Measurements from ENCODE around the gene SLC30A3. TPM values are rescaled to one million over a fixed set of nuclear protein-coding genes. Genes with fewer than 3 reads are reported as not detected.
A peak's percentile ranks its signal among the peaks of the same experiment; 100 is the strongest.

SLC30A3 gene
- polyA plus RNA-seq, 1 donor from 2014 or later: not detected

GRCh38 chr2:27309651-27310050 lies 46.8 kb upstream of the SLC30A3 start:
- Histone ChIP-seq H3K36me3 (ENCODE audit: insufficient read depth, low read length) (no peaks in the 10 kb centered on the region), H4K20me1 (ENCODE audit: insufficient read depth) (no peaks in the 10 kb centered on the region), H3K4me3 (ENCODE audit: low read length) (no peak overlapping the region), H3K4me2 (ENCODE audit: low read length) (no peak overlapping the region), H3K79me2 (replicated peaks; ENCODE audit: insufficient read depth, low read length) (no peaks in the 10 kb centered on the region), H3K27me3 (ENCODE audit: insufficient read depth, low read depth, low read length) (peaks cover 44% of the 10 kb centered on the region), H3K9me3 (ENCODE audit: low read length) (no peaks in the 10 kb centered on the region), H3F3A (ENCODE audit: insufficient read depth, low read length, poor library complexity, severe bottlenecking) (no peaks in the 10 kb centered on the region), H3K9ac (ENCODE audit: low read length) (no peak overlapping the region), H3K9me2 (ENCODE audit: insufficient read depth, low read length) (no peaks in the 10 kb centered on the region), H3K27ac (ENCODE audit: low read length) (no peak overlapping the region), H2AFZ (ENCODE audit: low read depth, low read length) (no peak overlapping the region)
- TF ChIP-seq POLR2AphosphoS5 (IDR thresholded peaks at IDR 0.05) (no peak), SMC3 (conservative IDR thresholded peaks at IDR 0.05; ENCODE audit: poor library complexity) (no peak), EZH2 (IDR thresholded peaks at IDR 0.05; ENCODE audit: borderline replicate concordance, insufficient read depth, low read length, poor library complexity, severe bottlenecking) (no peak), RAD21 (conservative IDR thresholded peaks at IDR 0.05) (no peak), EP300 (conservative IDR thresholded peaks at IDR 0.05; ENCODE audit: poor library complexity, severe bottlenecking) (no peak), REST (IDR thresholded peaks at IDR 0.05; ENCODE audit: borderline replicate concordance) (no peak), MXI1 (conservative IDR thresholded peaks at IDR 0.05; ENCODE audit: poor library complexity, severe bottlenecking) (no peak), TAF1 (IDR thresholded peaks at IDR 0.05; ENCODE audit: low read depth) (no peak)
- TF ChIP-seq, protein P1, sequence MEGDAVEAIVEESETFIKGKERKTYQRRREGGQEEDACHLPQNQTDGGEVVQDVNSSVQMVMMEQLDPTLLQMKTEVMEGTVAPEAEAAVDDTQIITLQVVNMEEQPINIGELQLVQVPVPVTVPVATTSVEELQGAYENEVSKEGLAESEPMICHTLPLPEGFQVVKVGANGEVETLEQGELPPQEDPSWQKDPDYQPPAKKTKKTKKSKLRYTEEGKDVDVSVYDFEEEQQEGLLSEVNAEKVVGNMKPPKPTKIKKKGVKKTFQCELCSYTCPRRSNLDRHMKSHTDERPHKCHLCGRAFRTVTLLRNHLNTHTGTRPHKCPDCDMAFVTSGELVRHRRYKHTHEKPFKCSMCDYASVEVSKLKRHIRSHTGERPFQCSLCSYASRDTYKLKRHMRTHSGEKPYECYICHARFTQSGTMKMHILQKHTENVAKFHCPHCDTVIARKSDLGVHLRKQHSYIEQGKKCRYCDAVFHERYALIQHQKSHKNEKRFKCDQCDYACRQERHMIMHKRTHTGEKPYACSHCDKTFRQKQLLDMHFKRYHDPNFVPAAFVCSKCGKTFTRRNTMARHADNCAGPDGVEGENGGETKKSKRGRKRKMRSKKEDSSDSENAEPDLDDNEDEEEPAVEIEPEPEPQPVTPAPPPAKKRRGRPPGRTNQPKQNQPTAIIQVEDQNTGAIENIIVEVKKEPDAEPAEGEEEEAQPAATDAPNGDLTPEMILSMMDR (IDR thresholded peaks at IDR 0.05; ENCODE audit: poor library complexity, severe bottlenecking): no peak

- no peak within 1 kb of the TSS for H3K9ac ChIP-seq (ENCODE audit: low read length)
- H3K27me3 ChIP-seq (ENCODE audit: insufficient read depth, low read depth, low read length): peaks cover 48% of the 10 kb centered on the region
- TF ChIP-seq REST (IDR thresholded peaks at IDR 0.05; ENCODE audit: borderline replicate concordance): peak; percentile 23
- no peak for TF ChIP-seq SMC3 (conservative IDR thresholded peaks at IDR 0.05; ENCODE audit: poor library complexity)
- no peak for TF ChIP-seq MXI1 (conservative IDR thresholded peaks at IDR 0.05; ENCODE audit: poor library complexity, severe bottlenecking)
- H3K27ac ChIP-seq (ENCODE audit: low read length): no peak within 1 kb of the TSS
- H2AFZ ChIP-seq (ENCODE audit: low read depth, low read length): no peak within 1 kb of the TSS
- H4K20me1 ChIP-seq (ENCODE audit: insufficient read depth): no peaks in the 10 kb centered on the region
- peak within 1 kb of the TSS; percentile 40 for H3K4me3 ChIP-seq (ENCODE audit: low read length)
- H3K9me2 ChIP-seq (ENCODE audit: insufficient read depth, low read length): no peaks in the 10 kb centered on the region
- H3K9me3 ChIP-seq (ENCODE audit: low read length): no peaks in the 10 kb centered on the region
- no peaks in the 10 kb centered on the region for H3K36me3 ChIP-seq (ENCODE audit: insufficient read depth, low read length)
- no peaks in the 10 kb centered on the region for H3K79me2 ChIP-seq (replicated peaks; ENCODE audit: insufficient read depth, low read length)
- no peak within 1 kb of the TSS for H3K4me2 ChIP-seq (ENCODE audit: low read length)
- H3F3A ChIP-seq (ENCODE audit: insufficient read depth, low read length, poor library complexity, severe bottlenecking): no peaks in the 10 kb centered on the region
Measured at GRCh38 chr2:27308359-27308881, 45.6 kb upstream of the SLC30A3 start, which contains the start of gene UCN. Gene UCN, minus strand, starts transcription at chr2:27308445. Its CDS starts 550 bp downstream, at chr2:27307895.

Data from neural cell (in vitro differentiated cells).